Endometrium (tissue), 2 donors: Measurements from ENCODE around the gene FBRSL1.
A peak's percentile ranks its signal among the peaks of the same experiment; 100 is the strongest.
"Not testable (repeated sequence)": the region's sequence is repeated elsewhere in the genome, so short reads cannot be mapped to it uniquely, and the experiment has no call there.

Experiments used
- FAIRE-seq: peaks from 2 replicates; lab custom pipeline; 2012; peaks lifted over from hg19 to GRCh38; lab: Jason Lieb, UNC
- donor health status: control.
- donor health status: control.

Gene FBRSL1

GRCh38 chr12:132489602-132490266 is at the start of gene FBRSL1:
FBRSL1 (plus strand) TSS chr12:132490151.
- FAIRE-seq, result no peak

- FAIRE-seq, result not testable (repeated sequence)
Observed at GRCh38 chr12:132440420-132440819, 49.5 kb upstream of the FBRSL1 start.

GRCh38 chr12:132441871-132442863 is 47.8 kb upstream of the FBRSL1 start:
- FAIRE-seq, result no peak

GRCh38 chr12:132443091-132443490 is 46.9 kb upstream of the FBRSL1 start:
- no peak for FAIRE-seq

- no peak for FAIRE-seq
Observed at GRCh38 chr12:132444283-132444682, 45.7 kb upstream of the FBRSL1 start.

- no peak for FAIRE-seq
Observed at GRCh38 chr12:132444957-132445883, 44.7 kb upstream of the FBRSL1 start.

- peak; percentile 8 for FAIRE-seq
Observed at GRCh38 chr12:132445884-132446632, 43.9 kb upstream of the FBRSL1 start.

GRCh38 chr12:132446633-132447326 is 43.2 kb upstream of the FBRSL1 start:
- no peak for FAIRE-seq

GRCh38 chr12:132447327-132447720 is 42.6 kb upstream of the FBRSL1 start:
- no peak for FAIRE-seq

- FAIRE-seq, result no peak
Observed at GRCh38 chr12:132447731-132448462, 42.1 kb upstream of the FBRSL1 start.

- no peak for FAIRE-seq
Observed at GRCh38 chr12:132448463-132448820, 41.5 kb upstream of the FBRSL1 start.

GRCh38 chr12:132449565-132450417 is 40.2 kb upstream of the FBRSL1 start:
- no peak for FAIRE-seq

- FAIRE-seq, result no peak
Observed at GRCh38 chr12:132450418-132451171, 39.4 kb upstream of the FBRSL1 start.

- FAIRE-seq, result no peak
Observed at GRCh38 chr12:132451172-132451835, 38.6 kb upstream of the FBRSL1 start.

- no peak for FAIRE-seq
Observed at GRCh38 chr12:132451836-132452195, 38.1 kb upstream of the FBRSL1 start.

- FAIRE-seq, result no peak
Observed at GRCh38 chr12:132452596-132453350, 37.2 kb upstream of the FBRSL1 start.
